OCI-LY3 (cell line): ENCODE results near the gene ANKS1A.

Source experiments
- CTCF ChIP-seq: fragments of 200-600, 300-600 bp; sonication (generic); IDR thresholded peaks from 2 replicates; pipeline ENCODE4 v1.5.1; 2014; ENCODE audit warnings: antibody characterized with exemption, low read length, low read depth
- EZH2phosphoT487 ChIP-seq: fragments of 200-600 bp; shearing (Covaris generic); IDR thresholded peaks from 2 replicates; pipeline ENCODE4 v1.6.1; 2018; ENCODE audit warnings: antibody characterized with exemption, mixed run types, low read depth

- no peak for TF ChIP-seq CTCF
- TF ChIP-seq EZH2phosphoT487, result no peak
Measured at GRCh38 chr6:34877259-34877658, 11.8 kb upstream of the ANKS1A start.
